Endothelial cell of umbilical vein (primary cell): Measurements from ENCODE around the gene TSPEAR. TPM values are rescaled to one million over a fixed set of nuclear protein-coding genes. Genes with fewer than 3 reads are reported as not detected.

Source experiments
- BruUV-seq: library from RNA; stranded (reverse); fragments of 400-500 nt; replicated peaks from 2 replicates; lab custom pipeline; 2021; lab: Mats Ljungman, UMichigan
- CTCF ChIA-PET: fragments of 300-600, 350-600 bp; sonication (Branson Sonifier 250); formaldehyde crosslinking; loops from one replicate; lab custom pipeline; 2021; ENCODE audit warnings: antibody characterized with exemption, inconsistent platforms; lab: Charles Lee
- POLR2A ChIA-PET: fragments of 300-600, 350-600 bp; sonication (Branson Sonifier 250); formaldehyde crosslinking; loops from one replicate; lab custom pipeline; 2021; ENCODE audit warnings: antibody characterized with exemption, inconsistent platforms; lab: Charles Lee
- DNase-seq: peaks from one replicate; pipeline ENCODE4 v3.0.0-alpha.2; 2011; ENCODE audit warnings: low read depth, low spot score
- FAIRE-seq: peaks from 2 replicates; lab custom pipeline; 2011; peaks lifted over from hg19 to GRCh38; lab: Jason Lieb, UNC
- H2AFZ ChIP-seq: 2 replicates; pipeline ENCODE4 v1.6.0; 2012; ENCODE audit warnings: low read depth, low read length, control low read depth, inconsistent platforms
- H3K27ac ChIP-seq: 2 replicates; pipeline ENCODE4 v1.5.1; 2011; ENCODE audit warnings: low read depth, mild to moderate bottlenecking, control low read depth, low read length, moderate library complexity; ENCODE audit not compliant: insufficient read depth
- H3K27me3 ChIP-seq, 2 experiments: 2 replicates each; pipeline versions ENCODE4 v1.6.0 to v1.6.1; 2011; ENCODE audit warnings: low read length in 2 of 2, mixed read lengths in 1 of 2; ENCODE audit not compliant: control insufficient read depth in 2 of 2, insufficient read depth in 2 of 2
- H3K36me3 ChIP-seq, 2 experiments: 2 replicates in 1 of 2; 3 replicates in 1 of 2; pipeline ENCODE4 v1.5.1; 2011; ENCODE audit warnings: low read length in 2 of 2, mild to moderate bottlenecking in 1 of 2, moderate library complexity in 1 of 2; ENCODE audit not compliant: control insufficient read depth in 2 of 2, insufficient read depth in 2 of 2; ENCODE audit errors: extremely low read depth in 1 of 2
- H3K4me1 ChIP-seq: 3 replicates; pipeline ENCODE4 v1.5.1; 2011; ENCODE audit warnings: mild to moderate bottlenecking, low read length; ENCODE audit not compliant: control insufficient read depth, insufficient read depth; ENCODE audit errors: extremely low read depth
- H3K4me2 ChIP-seq: 2 replicates; pipeline ENCODE4 v1.6.1; 2011; ENCODE audit warnings: low read length, control low read depth, mixed read lengths; ENCODE audit not compliant: insufficient read depth
- H3K4me3 ChIP-seq, 3 experiments: fragments of 200-600 bp in 1 of 3; sonication (generic), shearing (Covaris generic) in 1 of 3; replicated peaks in 1 of 3; 2 replicates each; pipeline ENCODE4 v1.5.1; 2011 to 2016; ENCODE audit warnings: control low read depth in 3 of 3, low read length in 3 of 3, mild to moderate bottlenecking in 2 of 3, inconsistent platforms in 1 of 3, low read depth in 1 of 3, moderate library complexity in 1 of 3; ENCODE audit not compliant: insufficient read depth in 1 of 3
- H3K79me2 ChIP-seq: 2 replicates; pipeline ENCODE4 v1.6.0; 2012; ENCODE audit warnings: low read length, inconsistent platforms; ENCODE audit not compliant: control insufficient read depth, insufficient read depth
- H3K9ac ChIP-seq: replicated peaks from 2 replicates; pipeline ENCODE3; 2011; ENCODE audit warnings: low read length, control low read depth; ENCODE audit not compliant: insufficient read depth; ENCODE audit errors: extremely low read depth
- H3K9me1 ChIP-seq: replicated peaks from 3 replicates; pipeline ENCODE4 v1.6.0; 2011; ENCODE audit warnings: mild to moderate bottlenecking, low read length; ENCODE audit not compliant: control insufficient read depth, insufficient read depth; ENCODE audit errors: extremely low read depth
- H3K9me3 ChIP-seq: replicated peaks from 2 replicates; pipeline ENCODE4 v1.5.1; 2012; ENCODE audit warnings: low read length, inconsistent platforms; ENCODE audit not compliant: control insufficient read depth, insufficient read depth
- H4K20me1 ChIP-seq: replicated peaks from 2 replicates; pipeline ENCODE3; 2011; ENCODE audit warnings: mild to moderate bottlenecking, low read length; ENCODE audit not compliant: control insufficient read depth, insufficient read depth; ENCODE audit errors: extremely low read depth
- CTCF ChIP-seq, 2 donors: IDR thresholded peaks; 1 replicate in 1 of 2; 2 replicates in 1 of 2; pipeline ENCODE4 v1.5.1; 2011; ENCODE audit warnings: low read length in 2 of 2, mild to moderate bottlenecking in 2 of 2, moderate library complexity in 2 of 2, control low read depth in 1 of 2, inconsistent platforms in 1 of 2, low read depth in 1 of 2; ENCODE audit not compliant: insufficient read depth in 1 of 2; ENCODE audit errors: extremely low read depth in 1 of 2
- EZH2 ChIP-seq: IDR thresholded peaks from 2 replicates; pipeline ENCODE4 v1.6.1; 2012; ENCODE audit warnings: borderline replicate concordance, low read depth, mild to moderate bottlenecking, moderate library complexity, low read length, inconsistent platforms; ENCODE audit not compliant: severe bottlenecking
- FOS ChIP-seq: IDR thresholded peaks from 2 replicates; pipeline ENCODE4 v1.6.1; 2011; ENCODE audit warnings: mild to moderate bottlenecking, low read length, moderate library complexity, borderline replicate concordance; ENCODE audit not compliant: insufficient read depth
- GATA2 ChIP-seq: IDR thresholded peaks from 2 replicates; pipeline ENCODE4 v1.7.0; 2011; ENCODE audit warnings: low read depth, mild to moderate bottlenecking, moderate library complexity, mixed read lengths, low read length; ENCODE audit not compliant: insufficient read length, insufficient read depth
- JUN ChIP-seq: IDR thresholded peaks from 2 replicates; pipeline ENCODE4 v1.6.1; 2011; ENCODE audit warnings: borderline replicate concordance, low read depth; ENCODE audit not compliant: insufficient read length, insufficient read depth
- MAX ChIP-seq: IDR thresholded peaks from 2 replicates; pipeline ENCODE4 v1.6.1; 2011; ENCODE audit not compliant: insufficient read depth, insufficient read length
- MYC ChIP-seq: IDR thresholded peaks from one replicate; pipeline ENCODE4 v1.6.1; 2011; ENCODE audit warnings: mild to moderate bottlenecking, low read depth, low read length
- POLR2A ChIP-seq: IDR thresholded peaks from 2 replicates; pipeline ENCODE4 v1.6.1; 2012; ENCODE audit warnings: low read depth, mild to moderate bottlenecking, control low read depth, low read length
- POLR2AphosphoS5 ChIP-seq: IDR thresholded peaks from 2 replicates; pipeline ENCODE4 v1.6.1; 2012; ENCODE audit warnings: low read depth, mild to moderate bottlenecking, control low read depth, low read length, moderate library complexity; ENCODE audit not compliant: insufficient read depth
- dilution Hi-C: fragments of 300-500 bp; cut with MboI; formaldehyde crosslinking; loops from one replicate; pipeline ENCODE4 v1.15.0; 2019; ENCODE audit warnings: low sequenced_read_pairs; ENCODE audit not compliant: extremely low pct_ligation_motif_present
- intact Hi-C: fragments of 100-400 bp; cut with micrococcal nuclease; formaldehyde crosslinking; loops from one replicate; pipeline ENCODE4 v1.10.0; 2022
- polyA plus RNA-seq, 4 experiments: library from polyadenylated mRNA; depleted of rRNA in 3 of 4; stranded (reverse) in 3 of 4; unstranded in 1 of 4; fragments of >200 nt; gene quantifications; 2 replicates each; pipeline versions ENCODE4 v1.2.1 to v1.2.3, GENCODE V29; 2011 to 2012; ENCODE audit warnings: missing spikeins in 1 of 4
- total RNA-seq: library from RNA; stranded (reverse); gene quantifications from 2 replicates; pipeline ENCODE4 v1.2.3, GENCODE V29; 2021

TSPEAR gene
- total and polyA plus RNA-seq, 2 donors (not counting 3 experiments of a cell fraction or from before 2014, with no cell fraction given) = 0.01 TPM; not detected in 1

GRCh38 chr21:44758141-44758561, 46.8 kb upstream of the TSPEAR start:
- POLR2A ChIA-PET = no interaction called here
- dilution Hi-C loops = no loop called here
- CTCF ChIA-PET = interaction anchor here (0.6 to 1.5 kb wide), 2 partner anchors 16 to 35 kb away, joined by 3 to 4 read pairs; no protein-coding TSS in a partner anchor

More at GRCh38 chr21:44758141-44758561, 46.8 kb upstream of the TSPEAR start:
- H3K4me3 ChIP-seq = no peak overlapping the region
- H3K4me2 ChIP-seq = no peak overlapping the region
- no peak for DNase-seq
- no peak overlapping the region for H3K27ac ChIP-seq
- H3K27me3 ChIP-seq = no peaks in the 10 kb centered on the region
- H3K9me1 ChIP-seq = no peaks in the 10 kb centered on the region
- no peaks in the 10 kb centered on the region for H3K9me3 ChIP-seq
- intact Hi-C loops = no loop called here
- no peak overlapping the region for H3K9ac ChIP-seq
- no TSS peak for BruUV-seq
- peaks cover 26% of the 10 kb centered on the region for H3K4me1 ChIP-seq
- H4K20me1 ChIP-seq = no peaks in the 10 kb centered on the region
- no peak overlapping the region for H2AFZ ChIP-seq
- no peak for TF ChIP-seq CTCF (IDR thresholded peaks at IDR 0.05; ENCODE audit: extremely low read depth in 1 of 2, insufficient read depth in 1 of 2, low read depth in 1 of 2, low read length in 2 of 2)
- no peak for TF ChIP-seq MAX
- TF ChIP-seq POLR2A = no peak
- TF ChIP-seq MYC = no peak
- no peak for TF ChIP-seq GATA2
- no peak for TF ChIP-seq EZH2
- no peak for TF ChIP-seq POLR2AphosphoS5
- no peak for TF ChIP-seq JUN
- TF ChIP-seq FOS = no peak
- FAIRE-seq = no peak
- no peaks in the 10 kb centered on the region for H3K79me2 ChIP-seq
- H3K36me3 ChIP-seq = no peaks in the 10 kb centered on the region
